ENCODE measurements around the gene CDC42BPA. TPM values are rescaled to one million over a fixed set of nuclear protein-coding genes. Genes with fewer than 3 reads are reported as not detected.

Gene CDC42BPA
- total RNA-seq, 1 donor from 2014 or later, result 61.6 TPM

- Mint-ChIP-seq H3K27me3 (ENCODE audit: low read depth) (no peaks in the 10 kb centered on the region), H3K4me3 (ENCODE audit: unreplicated experiment) (no peak overlapping the region), H3K36me3 (ENCODE audit: low read depth) (no peaks in the 10 kb centered on the region), H3K4me1 (ENCODE audit: low read depth) (peaks cover 30% of the 10 kb centered on the region), H3K9me3 (ENCODE audit: low read depth) (no peaks in the 10 kb centered on the region), H3K27ac (ENCODE audit: unreplicated experiment) (no peak overlapping the region)
- no peak for TF ChIP-seq CTCF (IDR thresholded peaks at IDR 0.05)
- DNase-seq (ENCODE audit: low spot score), result no peak
Observed at GRCh38 chr1:227228201-227228600, 90.1 kb downstream of the CDC42BPA start.

DNA sequence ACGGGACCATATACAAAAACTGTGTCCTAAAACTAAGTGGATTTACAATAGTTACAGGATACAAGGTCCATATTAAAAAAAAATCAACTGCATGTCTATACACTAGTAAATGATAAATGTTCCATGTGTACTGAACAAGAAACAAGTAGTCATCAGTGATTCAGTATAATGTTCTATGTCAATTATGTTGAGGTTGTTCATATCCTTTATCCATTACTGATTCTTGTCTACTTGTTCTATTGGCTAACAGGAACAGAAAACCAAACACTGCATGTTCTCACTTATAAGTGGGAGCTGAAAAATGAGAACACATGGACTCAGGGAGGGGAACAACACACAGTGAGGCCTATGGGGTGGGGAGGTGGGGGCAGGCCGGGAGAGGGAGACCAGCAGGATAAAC is 90.5 kb downstream of the CDC42BPA start:
- Mint-ChIP-seq H3K27me3 (ENCODE audit: low read depth) (no peaks in the 10 kb centered on the region), H3K4me3 (ENCODE audit: unreplicated experiment) (no peak overlapping the region), H3K36me3 (ENCODE audit: low read depth) (no peaks in the 10 kb centered on the region)

DNA sequence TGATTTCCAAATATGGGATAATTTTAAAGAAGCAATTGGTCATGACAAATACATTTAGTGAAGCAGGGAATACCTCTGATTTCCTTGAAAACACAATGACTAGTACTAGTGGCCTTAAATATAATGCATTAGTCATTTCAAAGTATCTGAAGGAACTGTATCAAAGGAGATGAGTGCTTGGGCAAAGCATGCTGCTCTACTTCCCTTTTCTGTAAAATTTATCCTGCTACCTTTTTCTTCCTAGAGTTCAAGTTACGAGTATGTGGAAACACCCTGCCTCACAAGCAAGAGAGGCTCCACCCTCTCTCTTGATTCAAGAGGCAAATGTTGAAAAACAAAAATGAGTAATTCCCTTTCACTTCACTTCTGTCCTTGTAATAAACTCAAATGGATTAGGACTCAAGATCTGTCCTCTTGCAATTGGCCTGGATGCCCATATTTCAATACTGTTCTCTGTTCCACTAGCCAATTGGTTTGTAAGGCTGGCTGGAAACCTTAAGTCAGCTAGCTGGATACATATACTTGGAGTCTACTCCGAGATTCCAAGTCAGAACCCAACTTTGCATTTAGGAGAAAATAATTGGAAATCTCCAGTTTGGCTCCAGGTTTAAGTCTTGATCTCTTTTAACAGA is 92.5 kb downstream of the CDC42BPA start:
- TF ChIP-seq CTCF (IDR thresholded peaks at IDR 0.05), result no peak
- Mint-ChIP-seq H3K36me3 (ENCODE audit: low read depth) (no peaks in the 10 kb centered on the region), H3K4me1 (ENCODE audit: low read depth) (peaks cover 35% of the 10 kb centered on the region), H3K4me3 (ENCODE audit: unreplicated experiment) (no peak overlapping the region), H3K27ac (ENCODE audit: unreplicated experiment) (peak overlapping the region; percentile 69), H3K27me3 (ENCODE audit: low read depth) (no peaks in the 10 kb centered on the region), H3K9me3 (ENCODE audit: low read depth) (no peaks in the 10 kb centered on the region)
- DNase-seq (ENCODE audit: low spot score), result no peak

More for the DNA sequence above, 90.5 kb downstream of the CDC42BPA start:
- no peak for DNase-seq (ENCODE audit: low spot score)
- no peak overlapping the region for H3K27ac Mint-ChIP-seq (ENCODE audit: unreplicated experiment)
- TF ChIP-seq CTCF (IDR thresholded peaks at IDR 0.05), result no peak
- no peaks in the 10 kb centered on the region for H3K9me3 Mint-ChIP-seq (ENCODE audit: low read depth)
- H3K4me1 Mint-ChIP-seq (ENCODE audit: low read depth), result peaks cover 34% of the 10 kb centered on the region

GRCh38 chr1:227223171-227223806 is 95.0 kb downstream of the CDC42BPA start:
- no peak for DNase-seq (ENCODE audit: low spot score)

More at GRCh38 chr1:227223171-227223806, 95.0 kb downstream of the CDC42BPA start:
- no peaks in the 10 kb centered on the region for H3K36me3 Mint-ChIP-seq (ENCODE audit: low read depth)
- H3K9me3 Mint-ChIP-seq (ENCODE audit: low read depth), result no peaks in the 10 kb centered on the region
- no peak overlapping the region for H3K27ac Mint-ChIP-seq (ENCODE audit: unreplicated experiment)
- H3K27me3 Mint-ChIP-seq (ENCODE audit: low read depth), result no peaks in the 10 kb centered on the region
- no peak overlapping the region for H3K4me3 Mint-ChIP-seq (ENCODE audit: unreplicated experiment)
- TF ChIP-seq CTCF (IDR thresholded peaks at IDR 0.05), result no peak
- H3K4me1 Mint-ChIP-seq (ENCODE audit: low read depth), result peaks cover 38% of the 10 kb centered on the region

All from chondrocyte (in vitro differentiated cells).